Parathyroid adenoma (tissue), 2 donors: ENCODE results near the gene ZC3H6.
"Not testable (repeated sequence)": the region's sequence is repeated elsewhere in the genome, so short reads cannot be mapped to it uniquely, and the experiment has no call there.

Experiments used
- H2AFZ ChIP-seq: fragments of 300-600 bp; sonication (generic); one replicate; pipeline ENCODE4 v1.7.0; 2017; ENCODE audit warnings: antibody characterized with exemption, mild to moderate bottlenecking
- H3K27ac ChIP-seq: fragments of 300-600 bp; sonication (generic); one replicate; pipeline ENCODE4 v1.7.0; 2017
- H3K27me3 ChIP-seq: fragments of 300-600 bp; sonication (generic); one replicate; pipeline ENCODE4 v1.7.0; 2017; ENCODE audit warnings: low read length; ENCODE audit not compliant: control insufficient read depth, insufficient read depth
- H3K36me3 ChIP-seq: fragments of 300-600 bp; sonication (generic); one replicate; pipeline ENCODE4 v1.7.0; 2017; ENCODE audit warnings: low read length; ENCODE audit not compliant: control insufficient read depth, insufficient read depth
- H3K4me1 ChIP-seq: fragments of 300-600 bp; sonication (generic); one replicate; pipeline ENCODE4 v1.7.0; 2017; ENCODE audit warnings: control low read depth
- H3K4me2 ChIP-seq: fragments of 300-600 bp; sonication (generic); one replicate; pipeline ENCODE4 v1.7.0; 2017; ENCODE audit warnings: low read length
- H3K4me3 ChIP-seq: fragments of 300-600 bp; sonication (generic); one replicate; pipeline ENCODE4 v1.7.0; 2017; ENCODE audit warnings: low read depth, low read length
- H3K79me2 ChIP-seq: fragments of 300-600 bp; sonication (generic); one replicate; pipeline ENCODE4 v1.7.0; 2017; ENCODE audit warnings: control low read depth
- H3K9ac ChIP-seq: fragments of 300-600 bp; sonication (generic); one replicate; pipeline ENCODE4 v1.7.0; 2017; ENCODE audit warnings: mild to moderate bottlenecking
- H3K9me3 ChIP-seq: fragments of 300-600 bp; sonication (generic); one replicate; pipeline ENCODE4 v1.7.0; 2017; ENCODE audit warnings: low read length; ENCODE audit not compliant: control insufficient read depth
- TF ChIP-seq, protein P1 (sequence below): fragments of 300-600 bp; sonication (generic); IDR thresholded peaks from one replicate; pipeline ENCODE4 v1.7.0; 2017; ENCODE audit warnings: antibody characterized with exemption, mild to moderate bottlenecking
- donor health status: primary hyperparathyroidism.

Gene ZC3H6

DNA sequence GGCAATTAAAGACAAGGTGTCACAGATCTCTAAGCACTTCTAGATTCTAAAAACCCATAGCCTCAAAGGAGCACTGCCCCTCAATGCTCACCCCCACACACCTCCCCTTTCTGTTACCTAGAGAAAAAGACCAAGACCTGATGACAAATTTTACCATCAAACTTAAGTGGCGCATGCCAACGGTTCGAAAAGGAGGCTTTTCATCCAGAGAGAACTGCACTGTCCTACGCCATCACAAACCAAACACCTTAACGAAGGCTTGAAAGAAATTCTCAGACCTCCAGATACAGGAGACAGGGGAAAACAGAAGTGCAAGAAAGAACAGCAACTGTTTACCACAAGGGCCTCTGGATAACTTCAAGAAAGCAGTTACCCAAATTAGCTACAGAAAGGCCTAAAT, 2.0 kb upstream of the ZC3H6 start:
- Histone ChIP-seq H3K9me3 (no peaks in the 10 kb centered on the region), H3K27ac (peak overlapping the region; percentile 76), H3K27me3 (no peaks in the 10 kb centered on the region), H2AFZ (peak overlapping the region; percentile 77), H3K79me2 (no peaks in the 10 kb centered on the region), H3K4me1 (peaks cover 3% of the 10 kb centered on the region), H3K9ac (no peak overlapping the region), H3K36me3 (no peaks in the 10 kb centered on the region), H3K4me3 (no peak overlapping the region), H3K4me2 (peak overlapping the region; percentile 69)
- TF ChIP-seq, protein P1, sequence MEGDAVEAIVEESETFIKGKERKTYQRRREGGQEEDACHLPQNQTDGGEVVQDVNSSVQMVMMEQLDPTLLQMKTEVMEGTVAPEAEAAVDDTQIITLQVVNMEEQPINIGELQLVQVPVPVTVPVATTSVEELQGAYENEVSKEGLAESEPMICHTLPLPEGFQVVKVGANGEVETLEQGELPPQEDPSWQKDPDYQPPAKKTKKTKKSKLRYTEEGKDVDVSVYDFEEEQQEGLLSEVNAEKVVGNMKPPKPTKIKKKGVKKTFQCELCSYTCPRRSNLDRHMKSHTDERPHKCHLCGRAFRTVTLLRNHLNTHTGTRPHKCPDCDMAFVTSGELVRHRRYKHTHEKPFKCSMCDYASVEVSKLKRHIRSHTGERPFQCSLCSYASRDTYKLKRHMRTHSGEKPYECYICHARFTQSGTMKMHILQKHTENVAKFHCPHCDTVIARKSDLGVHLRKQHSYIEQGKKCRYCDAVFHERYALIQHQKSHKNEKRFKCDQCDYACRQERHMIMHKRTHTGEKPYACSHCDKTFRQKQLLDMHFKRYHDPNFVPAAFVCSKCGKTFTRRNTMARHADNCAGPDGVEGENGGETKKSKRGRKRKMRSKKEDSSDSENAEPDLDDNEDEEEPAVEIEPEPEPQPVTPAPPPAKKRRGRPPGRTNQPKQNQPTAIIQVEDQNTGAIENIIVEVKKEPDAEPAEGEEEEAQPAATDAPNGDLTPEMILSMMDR: no peak

DNA sequence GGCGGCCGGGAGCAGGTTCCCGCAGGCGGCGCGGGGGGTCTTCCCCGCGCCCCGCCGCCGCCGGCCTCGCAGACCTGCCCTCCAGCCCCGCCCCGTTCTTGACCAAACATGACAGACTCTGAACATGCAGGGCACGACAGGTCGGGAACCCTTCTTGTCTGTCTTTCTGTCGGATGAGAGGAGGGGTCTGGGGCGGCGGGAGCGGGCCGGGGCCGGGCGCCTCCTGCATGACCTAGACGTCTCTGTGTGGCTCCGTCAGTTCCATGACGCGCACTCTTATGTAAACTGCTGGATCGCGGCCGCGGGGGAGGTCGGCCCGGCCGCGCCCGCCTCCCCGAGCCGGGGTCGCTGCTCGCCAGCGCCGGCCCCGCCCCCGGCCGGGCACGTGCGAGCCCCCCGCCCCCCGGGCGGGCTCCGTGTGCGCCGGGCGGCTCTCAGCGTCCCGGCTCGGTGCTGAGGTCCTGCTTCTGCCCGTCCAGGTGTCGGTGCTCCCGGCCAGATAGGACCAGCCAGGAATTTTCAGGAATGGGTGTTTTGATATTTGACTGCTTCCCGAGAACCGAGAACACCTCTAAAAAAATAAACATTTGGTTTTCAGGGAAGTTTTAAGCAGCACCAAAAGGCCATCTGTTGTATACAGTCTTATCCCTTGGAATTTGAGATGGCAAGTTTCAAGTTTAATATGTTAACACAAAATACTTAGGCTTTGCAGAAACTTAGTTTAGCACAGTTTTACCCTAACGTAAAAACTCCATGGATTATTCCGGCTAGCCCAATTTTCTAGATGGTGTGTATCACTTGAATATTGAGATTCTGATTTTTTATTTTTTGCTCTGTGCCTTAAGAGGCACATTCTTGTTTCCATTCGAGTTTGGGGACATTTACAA, 733 bp downstream of the ZC3H6 start:
- Histone ChIP-seq H2AFZ (peak overlapping the region; percentile 82), H3K9me3 (no peaks in the 10 kb centered on the region), H3K79me2 (no peaks in the 10 kb centered on the region), H3K9ac (peak overlapping the region; percentile 95), H3K4me1 (peaks cover 3% of the 10 kb centered on the region), H3K27me3 (no peaks in the 10 kb centered on the region), H3K4me3 (peak overlapping the region; percentile 98), H3K4me2 (peak overlapping the region; percentile 97), H3K27ac (peak overlapping the region; percentile 99), H3K36me3 (no peaks in the 10 kb centered on the region)
- TF ChIP-seq, protein P1: no peak

DNA sequence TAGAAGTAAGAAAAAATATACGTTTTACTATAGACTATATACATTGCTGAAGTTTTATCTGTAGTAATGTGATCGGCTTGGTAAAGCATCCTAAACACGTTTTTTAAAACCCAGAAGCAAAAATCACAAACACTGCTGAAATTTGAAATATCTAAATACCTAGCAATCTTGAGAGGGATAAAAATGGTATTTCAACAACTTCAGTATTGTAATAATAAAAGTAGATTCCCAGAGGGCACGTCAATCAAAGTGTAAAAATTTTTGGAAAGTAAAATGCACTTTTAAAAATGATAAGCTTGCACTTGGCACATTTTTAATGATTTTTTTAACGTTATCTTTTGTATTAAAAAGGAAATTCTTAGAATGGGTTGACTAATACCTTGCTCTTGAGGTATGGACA, 1.6 kb downstream of the ZC3H6 start:
- TF ChIP-seq, protein P1: no peak
- Histone ChIP-seq H3K27ac (peak overlapping the region; percentile 99), H3K4me3 (peak overlapping the region; percentile 98), H3K4me2 (peak overlapping the region; percentile 54), H2AFZ (no peak overlapping the region), H3K4me1 (peaks cover 3% of the 10 kb centered on the region), H3K9ac (no peak overlapping the region), H3K9me3 (no peaks in the 10 kb centered on the region), H3K36me3 (no peaks in the 10 kb centered on the region), H3K79me2 (no peaks in the 10 kb centered on the region), H3K27me3 (no peaks in the 10 kb centered on the region)

DNA sequence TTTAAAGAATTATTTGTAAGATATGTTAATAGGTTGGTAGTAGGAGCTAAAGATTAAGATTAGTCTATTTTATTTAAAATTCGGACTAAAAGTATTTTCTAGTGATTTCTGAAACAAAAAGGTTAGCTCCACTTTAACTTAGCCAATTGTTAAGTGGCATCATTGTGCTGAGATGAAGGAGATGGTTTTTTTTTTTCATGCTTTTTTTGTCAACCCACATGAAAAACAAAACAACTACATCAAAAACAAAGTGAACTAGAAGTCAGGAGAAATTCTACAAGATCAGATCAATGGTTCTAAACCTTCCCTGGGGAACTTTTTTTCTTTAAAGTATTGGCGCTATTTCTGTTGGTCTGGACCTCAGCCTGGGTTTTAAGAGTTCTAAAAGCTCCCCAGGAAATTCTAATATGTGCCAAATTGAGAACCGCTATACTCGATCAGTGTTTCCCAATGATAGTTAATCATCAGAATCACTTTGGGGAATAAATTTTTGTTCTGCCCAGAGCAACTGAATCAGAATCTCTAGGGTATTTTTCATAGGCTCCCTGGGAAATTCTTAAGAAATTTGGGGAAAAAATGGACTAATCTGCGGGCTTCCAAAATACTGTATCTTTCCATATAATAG, 2.3 kb downstream of the ZC3H6 start:
- Histone ChIP-seq H3K79me2 (no peaks in the 10 kb centered on the region), H2AFZ (no peak overlapping the region), H3K9ac (no peak overlapping the region), H3K27me3 (no peaks in the 10 kb centered on the region), H3K9me3 (no peaks in the 10 kb centered on the region), H3K36me3 (no peaks in the 10 kb centered on the region), H3K4me3 (peak overlapping the region; percentile 19), H3K4me1 (peaks cover 11% of the 10 kb centered on the region), H3K4me2 (no peak overlapping the region), H3K27ac (no peak overlapping the region)
- TF ChIP-seq, protein P1: no peak

DNA sequence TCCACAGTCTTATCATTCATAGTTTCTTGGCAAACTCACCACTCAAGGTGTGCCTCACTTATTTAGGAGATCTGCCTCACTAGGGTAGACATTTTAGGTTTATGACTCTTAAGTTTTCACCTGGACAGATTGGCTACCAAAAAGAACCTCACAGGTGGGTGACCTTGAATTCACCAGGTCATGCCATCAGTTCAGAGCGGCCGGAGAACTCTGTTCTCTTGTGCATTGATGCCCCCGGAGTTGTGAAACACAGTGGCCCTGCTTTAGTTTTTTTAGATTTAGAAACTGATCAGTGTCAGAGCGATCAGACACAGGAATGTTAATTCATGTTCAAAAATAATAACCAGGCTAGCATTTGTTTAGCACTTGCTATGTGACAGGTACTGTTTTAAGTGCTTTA, 6.7 kb downstream of the ZC3H6 start:
- not testable (repeated sequence) for H3K36me3 ChIP-seq, H3K4me2 ChIP-seq, H3K79me2 ChIP-seq, H3K9ac ChIP-seq, H3K27ac ChIP-seq, H3K27me3 ChIP-seq, H3K4me3 ChIP-seq, H3K4me1 ChIP-seq, H3K9me3 ChIP-seq
- peak overlapping the region; percentile 34 for H2AFZ ChIP-seq

DNA sequence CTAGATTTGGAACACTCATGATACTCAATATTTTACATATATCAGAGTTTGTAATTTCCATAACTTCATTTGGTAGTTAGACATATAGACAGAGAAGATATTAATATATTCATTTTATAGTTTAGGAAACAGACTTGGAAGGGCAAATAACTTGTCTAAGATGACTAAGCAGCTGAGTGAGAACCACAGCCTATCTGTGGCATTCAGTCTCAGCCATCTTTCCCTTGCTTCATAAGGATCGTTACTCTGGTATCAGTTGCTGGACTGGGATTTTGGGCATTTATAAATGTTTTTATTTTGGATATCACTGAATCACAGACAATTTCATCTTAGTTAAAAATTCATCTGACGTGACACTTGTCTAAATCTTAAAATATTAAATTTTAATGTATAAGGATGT, 8.1 kb downstream of the ZC3H6 start:
- H3K4me1 ChIP-seq, H2AFZ ChIP-seq, H3K27me3 ChIP-seq, H3K36me3 ChIP-seq, H3K9ac ChIP-seq, H3K9me3 ChIP-seq, H3K27ac ChIP-seq, H3K4me3 ChIP-seq, H3K4me2 ChIP-seq: not testable (repeated sequence)
- H3K79me2 ChIP-seq: peaks cover 10% of the 10 kb centered on the region
